IPS-20b (cell line): ENCODE measurements around the gene NEXMIF.
"Not testable (repeated sequence)": the region's sequence is repeated elsewhere in the genome, so short reads cannot be mapped to it uniquely, and the experiment has no call there.

Experiments
- H3K27ac ChIP-seq: one replicate; pipeline ENCODE4 v1.5.1; 2013; ENCODE audit warnings: low read length
- H3K27me3 ChIP-seq: 2 replicates; pipeline ENCODE4 v1.6.1; 2013; ENCODE audit warnings: mild to moderate bottlenecking, low read length, inconsistent platforms; ENCODE audit not compliant: insufficient read depth
- H3K36me3 ChIP-seq: 2 replicates; pipeline ENCODE4 v1.6.1; 2013; ENCODE audit warnings: low read depth, mild to moderate bottlenecking, inconsistent platforms, low read length, moderate library complexity; ENCODE audit not compliant: insufficient read depth
- H3K4me1 ChIP-seq: 2 replicates; pipeline ENCODE4 v1.6.1; 2013; ENCODE audit warnings: mild to moderate bottlenecking, control low read depth, inconsistent platforms, low read length, moderate library complexity; ENCODE audit not compliant: insufficient read depth
- H3K4me3 ChIP-seq: 2 replicates; pipeline ENCODE4 v1.5.1; 2013; ENCODE audit warnings: mild to moderate bottlenecking, low read length, inconsistent platforms
- H3K9ac ChIP-seq: 2 replicates; pipeline ENCODE4 v1.6.1; 2013; ENCODE audit warnings: low read depth, mild to moderate bottlenecking, inconsistent platforms, low read length, moderate library complexity
- H3K9me3 ChIP-seq: 2 replicates; pipeline ENCODE4 v1.6.1; 2013; ENCODE audit warnings: mild to moderate bottlenecking, low read depth, low read length, inconsistent platforms; ENCODE audit not compliant: insufficient read depth

NEXMIF gene

DNA sequence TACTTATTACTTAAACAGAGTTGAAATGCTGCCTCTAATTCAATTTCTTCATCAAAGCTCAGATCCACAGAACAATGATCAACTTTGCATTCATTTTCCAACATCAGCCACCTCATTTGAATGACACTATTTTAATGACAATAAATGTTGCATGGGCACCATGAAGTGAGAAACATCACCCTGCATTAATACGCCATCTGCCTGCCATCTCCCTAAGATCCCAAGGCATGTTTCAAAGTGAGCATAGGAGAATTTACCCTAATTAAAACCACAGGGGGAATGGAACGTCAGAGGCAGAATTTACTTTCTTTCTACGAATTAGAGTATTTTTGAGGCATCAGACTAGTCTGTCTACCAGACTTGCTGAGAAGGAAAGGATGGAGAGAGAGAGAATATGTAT lies 32.7 kb downstream of the NEXMIF start:
- Histone ChIP-seq H3K27ac (no peak overlapping the region), H3K27me3 (no peaks in the 10 kb centered on the region), H3K4me1 (no peaks in the 10 kb centered on the region; the same call in 1 of the 2 replicates), H3K36me3 (no peaks in the 10 kb centered on the region), H3K4me3 (no peak overlapping the region), H3K9ac (no peak overlapping the region), H3K9me3 (no peaks in the 10 kb centered on the region)

DNA sequence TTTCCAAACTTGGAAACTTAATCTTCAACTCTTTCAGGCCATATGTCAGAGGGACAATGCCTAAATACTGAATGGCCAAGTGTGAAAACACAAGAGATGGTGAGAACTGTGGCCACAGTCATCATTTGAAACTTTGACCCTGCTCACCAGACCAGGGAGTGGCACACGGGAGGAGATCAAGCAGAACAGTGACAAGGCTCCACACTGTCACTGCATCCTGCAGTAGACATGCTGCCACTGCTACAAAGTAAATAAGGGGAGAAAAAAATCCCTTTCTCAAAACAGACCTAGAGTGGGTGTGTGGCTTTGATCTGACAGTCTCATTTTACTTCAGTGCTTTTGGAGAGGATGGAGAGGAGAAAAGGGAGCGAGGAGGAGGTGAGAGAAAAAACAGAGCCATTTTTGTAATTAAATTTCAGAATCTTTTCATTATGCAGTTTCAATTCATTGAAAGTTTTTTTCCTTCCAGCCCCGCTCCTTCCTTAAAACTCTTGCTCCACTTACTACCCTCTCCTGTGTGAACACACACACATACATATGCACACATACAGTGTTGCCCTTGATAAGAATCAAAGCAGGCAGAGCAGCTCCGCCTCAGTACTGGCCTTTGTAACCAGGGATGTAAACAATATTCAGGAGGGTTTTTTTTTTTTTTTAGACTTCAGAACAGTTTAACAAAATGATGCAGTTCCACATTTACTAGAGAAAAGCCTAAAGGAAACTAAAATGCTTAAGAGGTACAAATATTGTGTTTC lies 34.4 kb downstream of the NEXMIF start:
- no peak overlapping the region for H3K27ac ChIP-seq
- no peaks in the 10 kb centered on the region; the same call in 1 of the 2 replicates for H3K4me1 ChIP-seq
- H3K4me3 ChIP-seq, result no peak overlapping the region
- H3K9ac ChIP-seq, result no peak overlapping the region
- no peaks in the 10 kb centered on the region for H3K9me3 ChIP-seq
- no peaks in the 10 kb centered on the region for H3K27me3 ChIP-seq
- H3K36me3 ChIP-seq, result no peaks in the 10 kb centered on the region

GRCh38 chrX:74882383-74882782 lies 42.9 kb downstream of the NEXMIF start:
- not testable (repeated sequence) for H3K4me1 ChIP-seq, H3K9ac ChIP-seq, H3K27me3 ChIP-seq, H3K27ac ChIP-seq, H3K36me3 ChIP-seq, H3K9me3 ChIP-seq, H3K4me3 ChIP-seq

GRCh38 chrX:74865725-74866124 lies 59.5 kb downstream of the NEXMIF start:
- Histone ChIP-seq H3K36me3 (no peaks in the 10 kb centered on the region), H3K27me3 (no peaks in the 10 kb centered on the region), H3K4me1 (no peaks in the 10 kb centered on the region), H3K9ac (no peak overlapping the region), H3K4me3 (no peak overlapping the region), H3K27ac (no peak overlapping the region), H3K9me3 (no peaks in the 10 kb centered on the region; the same call in 1 of the 2 replicates)

GRCh38 chrX:74853255-74853654 lies 72.0 kb downstream of the NEXMIF start:
- no peak overlapping the region for H3K27ac ChIP-seq
- no peak overlapping the region for H3K4me3 ChIP-seq
- H3K36me3 ChIP-seq, result no peaks in the 10 kb centered on the region
- no peak overlapping the region for H3K9ac ChIP-seq
- no peaks in the 10 kb centered on the region for H3K4me1 ChIP-seq
- peaks cover 40% of the 10 kb centered on the region for H3K9me3 ChIP-seq
- H3K27me3 ChIP-seq, result no peaks in the 10 kb centered on the region

GRCh38 chrX:74835566-74835965 lies 89.7 kb downstream of the NEXMIF start:
- Histone ChIP-seq H3K27me3 (no peaks in the 10 kb centered on the region), H3K27ac (no peak overlapping the region)

GRCh38 chrX:74819797-74820196 lies 105.5 kb downstream of the NEXMIF start:
- H3K9ac ChIP-seq, H3K27me3 ChIP-seq, H3K4me1 ChIP-seq, H3K9me3 ChIP-seq, H3K27ac ChIP-seq, H3K36me3 ChIP-seq, H3K4me3 ChIP-seq: not testable (repeated sequence)

More at GRCh38 chrX:74835566-74835965, 89.7 kb downstream of the NEXMIF start:
- Histone ChIP-seq H3K9me3 (no peaks in the 10 kb centered on the region), H3K9ac (no peak overlapping the region), H3K4me1 (no peaks in the 10 kb centered on the region), H3K36me3 (no peaks in the 10 kb centered on the region), H3K4me3 (no peak overlapping the region)

DNA sequence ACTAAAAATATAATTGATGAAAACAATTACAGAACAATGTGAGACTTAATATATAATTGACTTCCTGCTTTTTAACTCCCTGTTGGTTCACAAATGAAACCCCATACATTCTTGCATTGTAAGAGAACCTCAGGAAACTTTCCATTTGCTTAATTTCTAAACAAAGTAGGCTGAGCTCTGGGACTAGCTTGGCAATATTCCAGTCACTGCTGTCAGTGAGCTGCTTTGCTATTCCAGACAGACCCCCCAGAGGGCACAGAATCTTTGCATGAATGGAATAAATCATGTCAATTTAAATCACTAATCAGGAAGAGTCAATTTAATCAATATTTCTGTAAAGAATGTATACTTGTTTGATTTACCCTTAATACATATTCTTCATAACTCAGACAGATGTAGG lies 110.6 kb downstream of the NEXMIF start:
- no peaks in the 10 kb centered on the region for H3K9me3 ChIP-seq
- H3K27ac ChIP-seq, result no peak overlapping the region
- no peak overlapping the region for H3K4me3 ChIP-seq
- no peaks in the 10 kb centered on the region for H3K27me3 ChIP-seq
- H3K9ac ChIP-seq, result no peak overlapping the region
- H3K4me1 ChIP-seq, result peaks cover 6% of the 10 kb centered on the region; the same call in 1 of the 2 replicates
- no peaks in the 10 kb centered on the region for H3K36me3 ChIP-seq

- Histone ChIP-seq H3K9me3 (no peaks in the 10 kb centered on the region), H3K27ac (no peak overlapping the region), H3K4me1 (no peaks in the 10 kb centered on the region; the same call in 1 of the 2 replicates), H3K4me3 (no peak overlapping the region), H3K27me3 (no peaks in the 10 kb centered on the region), H3K9ac (no peak overlapping the region), H3K36me3 (no peaks in the 10 kb centered on the region)
Observed at GRCh38 chrX:74804574-74804973, 120.7 kb downstream of the NEXMIF start.

DNA sequence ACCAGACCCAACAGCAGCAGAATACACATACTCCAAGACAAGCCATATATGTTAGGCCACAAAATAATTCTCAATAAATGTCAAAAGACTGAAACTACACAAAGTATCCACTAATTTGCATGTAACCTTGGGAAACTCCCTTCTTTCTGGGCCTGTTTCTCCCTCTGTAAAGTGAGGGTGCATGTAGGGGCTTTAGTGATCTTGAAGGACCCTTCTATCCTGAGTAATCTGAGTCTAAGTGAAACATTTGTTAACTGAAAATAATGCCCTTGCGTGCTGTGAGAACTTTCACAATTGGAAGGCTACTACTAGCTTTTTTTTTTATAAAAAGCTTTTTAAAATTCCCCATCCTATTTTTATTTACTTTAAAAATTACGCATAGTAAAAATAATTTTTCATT lies 125.2 kb downstream of the NEXMIF start:
- Histone ChIP-seq H3K27ac (no peak overlapping the region), H3K9me3 (no peaks in the 10 kb centered on the region), H3K9ac (no peak overlapping the region), H3K4me1 (no peaks in the 10 kb centered on the region), H3K27me3 (no peaks in the 10 kb centered on the region), H3K36me3 (no peaks in the 10 kb centered on the region), H3K4me3 (no peak overlapping the region)

DNA sequence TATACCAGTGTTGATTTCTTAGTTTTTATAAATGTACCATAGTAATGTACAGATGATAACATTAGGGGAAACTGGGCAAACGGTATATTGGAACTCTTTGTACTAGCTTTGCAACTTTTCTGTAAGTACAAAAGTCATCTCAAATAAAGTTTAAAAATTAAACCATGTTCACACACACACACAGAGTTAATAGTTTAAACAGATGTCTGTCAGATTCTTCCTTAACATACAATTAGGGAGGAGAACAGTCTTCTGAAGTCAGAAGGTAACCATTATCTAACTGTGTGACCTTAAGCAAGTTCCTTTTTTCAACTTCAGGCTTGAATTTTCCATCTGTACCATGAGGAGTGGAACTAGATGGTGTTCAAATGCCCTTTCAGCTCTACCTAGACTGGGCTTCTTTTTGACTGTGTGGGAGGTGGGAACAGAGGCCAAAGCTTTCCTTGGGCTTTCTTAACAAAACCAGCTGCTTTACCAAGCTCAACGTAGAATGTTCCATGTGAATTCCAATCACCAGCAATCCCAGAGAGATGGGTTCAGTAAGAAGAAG lies 127.8 kb downstream of the NEXMIF start:
- Histone ChIP-seq H3K36me3 (no peaks in the 10 kb centered on the region), H3K9ac (no peak overlapping the region), H3K4me3 (no peak overlapping the region), H3K27ac (no peak overlapping the region), H3K27me3 (no peaks in the 10 kb centered on the region), H3K9me3 (no peaks in the 10 kb centered on the region), H3K4me1 (no peaks in the 10 kb centered on the region)

DNA sequence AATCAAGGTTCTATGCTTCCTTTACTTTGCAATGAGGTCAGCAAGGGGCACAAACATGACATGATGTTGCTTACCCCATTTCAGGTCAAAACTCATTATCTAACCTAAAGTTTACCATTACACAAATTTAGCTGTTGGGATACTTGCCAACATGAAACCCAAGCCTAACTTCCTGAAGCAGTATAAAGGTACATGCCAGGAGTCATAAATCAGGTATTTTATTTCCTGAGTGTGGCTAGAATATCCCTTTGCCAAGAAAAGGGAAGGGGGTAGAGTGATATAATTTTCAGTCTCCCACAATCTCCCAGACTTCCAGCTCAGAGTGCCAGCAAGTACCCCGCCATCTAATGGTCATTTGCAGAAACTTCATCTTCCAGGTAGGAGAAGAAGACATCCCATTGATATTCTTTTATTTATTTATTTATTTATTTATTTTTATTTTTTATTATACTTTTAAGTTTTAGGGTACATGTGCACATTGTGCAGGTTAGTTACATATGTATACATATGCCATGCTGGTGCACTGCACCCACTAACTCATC lies 136.6 kb downstream of the NEXMIF start:
- H3K27me3 ChIP-seq, result no peaks in the 10 kb centered on the region
- no peak overlapping the region for H3K27ac ChIP-seq
- H3K9me3 ChIP-seq, result no peaks in the 10 kb centered on the region
- no peak overlapping the region for H3K9ac ChIP-seq
- H3K4me1 ChIP-seq, result no peaks in the 10 kb centered on the region
- H3K36me3 ChIP-seq, result no peaks in the 10 kb centered on the region
- H3K4me3 ChIP-seq, result no peak overlapping the region
